Activated naive CD4-positive, alpha-beta T cell treated with anti-CD3 and anti-CD28 coated beads, Interleukin-2, amount 10 ng/mL, durations not matched to agents 7 days and 5 days (primary cell): Measurements from ENCODE around the gene DCAF15.
A peak's percentile ranks its signal among the peaks of the same experiment; 100 is the strongest.

Experiments used
- CTCF ChIA-PET: fragments of 350-600 bp; sonication (Branson Sonifier 250); formaldehyde crosslinking; loops from one replicate; lab custom pipeline; 2021; ENCODE audit warnings: antibody characterized with exemption; lab: Charles Lee
- DNase-seq: peaks from one replicate; pipeline ENCODE4 v3.0.0-alpha.2; 2020
- H3K27ac Mint-ChIP-seq: one replicate; pipeline ENCODE4 v1.8.0; 2021; ENCODE audit warnings: mild to moderate bottlenecking, moderate library complexity, mixed read lengths
- H3K27me3 Mint-ChIP-seq: one replicate; pipeline ENCODE4 v1.8.0; 2021; ENCODE audit warnings: mild to moderate bottlenecking, mixed read lengths
- H3K36me3 Mint-ChIP-seq: one replicate; pipeline ENCODE4 v1.8.0; 2021; ENCODE audit warnings: mixed read lengths
- H3K4me1 Mint-ChIP-seq: one replicate; pipeline ENCODE4 v1.8.0; 2021; ENCODE audit warnings: mixed read lengths
- H3K4me3 Mint-ChIP-seq: one replicate; pipeline ENCODE4 v1.8.0; 2021; ENCODE audit warnings: mild to moderate bottlenecking, moderate library complexity, mixed read lengths
- H3K9me3 Mint-ChIP-seq: one replicate; pipeline ENCODE4 v1.8.0; 2021; ENCODE audit warnings: mixed read lengths

DCAF15 gene

DNA sequence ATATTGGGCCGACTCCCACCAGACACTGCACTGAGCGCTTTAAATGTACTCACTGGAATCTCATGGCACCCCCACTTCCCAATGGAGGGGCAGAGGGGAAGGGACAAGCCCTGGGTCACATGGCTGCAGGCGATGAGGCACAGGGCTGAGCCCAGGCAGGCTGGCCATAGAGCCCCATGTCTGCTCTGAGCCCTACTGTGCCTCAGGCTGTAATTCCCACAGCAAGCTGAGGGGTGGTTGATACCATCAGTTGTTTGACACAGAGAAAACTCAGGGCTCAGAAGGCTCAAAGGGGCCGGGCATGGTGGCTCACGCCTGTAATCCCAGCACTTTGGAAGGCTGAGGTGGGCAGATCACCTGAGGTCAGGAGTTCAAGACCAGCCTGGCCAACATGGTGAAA lies 28.7 kb downstream of the DCAF15 start:
- CTCF ChIA-PET, result interaction anchor here (1.3 to 1.8 kb wide), 2 partner anchors 24 to 28 kb away, joined by 5 read pairs; no protein-coding TSS in a partner anchor
- peak overlapping the region; percentile 87 for H3K27ac Mint-ChIP-seq

DNA sequence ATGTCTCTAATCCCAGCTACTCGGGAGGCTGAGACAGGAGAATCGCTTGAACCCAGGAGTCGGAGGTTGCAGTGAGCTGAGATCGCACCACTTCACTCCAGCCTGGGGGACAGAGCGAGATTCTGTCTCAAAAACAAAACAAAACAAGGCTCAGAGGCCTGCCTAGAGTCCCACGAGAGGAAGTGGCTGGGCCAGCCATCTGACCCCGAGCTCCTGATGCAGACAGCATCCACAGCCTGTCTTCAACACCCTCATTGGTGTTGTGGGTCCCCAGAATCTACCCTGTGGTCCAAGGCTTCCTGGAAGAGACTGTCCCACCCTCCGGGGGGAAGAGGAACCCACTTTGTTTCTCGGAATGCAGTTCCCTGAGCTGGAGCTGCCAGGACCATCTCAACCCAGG lies 29.2 kb downstream of the DCAF15 start:
- no peaks in the 10 kb centered on the region for H3K9me3 Mint-ChIP-seq
- H3K36me3 Mint-ChIP-seq, result peaks cover 13% of the 10 kb centered on the region
- H3K27ac Mint-ChIP-seq, result peak overlapping the region; percentile 87
- peaks cover 67% of the 10 kb centered on the region for H3K4me1 Mint-ChIP-seq
- CTCF ChIA-PET, result interaction anchor here (1.3 to 1.8 kb wide), 2 partner anchors 25 to 28 kb away, joined by 5 read pairs; no protein-coding TSS in a partner anchor
- no peak overlapping the region for H3K4me3 Mint-ChIP-seq
- H3K27me3 Mint-ChIP-seq, result peaks cover 4% of the 10 kb centered on the region
- DNase-seq, result no peak

More for the DNA sequence above, 28.7 kb downstream of the DCAF15 start:
- Mint-ChIP-seq H3K4me3 (no peak overlapping the region), H3K9me3 (no peaks in the 10 kb centered on the region), H3K36me3 (peaks cover 14% of the 10 kb centered on the region), H3K4me1 (peaks cover 63% of the 10 kb centered on the region), H3K27me3 (peaks cover 4% of the 10 kb centered on the region)
- DNase-seq, result no peak

- Mint-ChIP-seq H3K27me3 (peaks cover 4% of the 10 kb centered on the region), H3K4me3 (no peak overlapping the region), H3K36me3 (peaks cover 12% of the 10 kb centered on the region), H3K27ac (peak overlapping the region; percentile 49), H3K4me1 (peaks cover 73% of the 10 kb centered on the region), H3K9me3 (no peaks in the 10 kb centered on the region)
- no peak for DNase-seq
- CTCF ChIA-PET, result interaction anchor here (1.8 kb wide), 1 partner anchor 25 kb away, joined by 5 read pairs; no protein-coding TSS in a partner anchor
Measured at GRCh38 chr19:13981988-13982501, 29.7 kb downstream of the DCAF15 start.

GRCh38 chr19:13982773-13983172 lies 30.5 kb downstream of the DCAF15 start:
- peaks cover 4% of the 10 kb centered on the region for H3K27me3 Mint-ChIP-seq
- H3K4me1 Mint-ChIP-seq, result peaks cover 80% of the 10 kb centered on the region
- no peaks in the 10 kb centered on the region for H3K9me3 Mint-ChIP-seq
- H3K36me3 Mint-ChIP-seq, result peaks cover 12% of the 10 kb centered on the region
- CTCF ChIA-PET, result no interaction called here
- H3K4me3 Mint-ChIP-seq, result no peak overlapping the region
- H3K27ac Mint-ChIP-seq, result no peak overlapping the region
- no peak for DNase-seq

- peaks cover 79% of the 10 kb centered on the region for H3K4me1 Mint-ChIP-seq
- CTCF ChIA-PET, result interaction anchor here (1.0 kb wide), 1 partner anchor 75 kb away, joined by 3 read pairs; no protein-coding TSS in a partner anchor
- no peaks in the 10 kb centered on the region for H3K9me3 Mint-ChIP-seq
- peak overlapping the region; percentile 7 for H3K27ac Mint-ChIP-seq
- no peak overlapping the region for H3K4me3 Mint-ChIP-seq
- H3K27me3 Mint-ChIP-seq, result peaks cover 4% of the 10 kb centered on the region
- DNase-seq, result peak; percentile 48
- peaks cover 13% of the 10 kb centered on the region for H3K36me3 Mint-ChIP-seq
Measured at GRCh38 chr19:13983213-13983889, 31.0 kb downstream of the DCAF15 start.

GRCh38 chr19:13984186-13984585 lies 31.9 kb downstream of the DCAF15 start:
- Mint-ChIP-seq H3K4me3 (no peak overlapping the region), H3K27ac (no peak overlapping the region)

GRCh38 chr19:13984875-13985741 lies 32.8 kb downstream of the DCAF15 start:
- Mint-ChIP-seq H3K27ac (peak overlapping the region; percentile 98), H3K4me1 (peaks cover 89% of the 10 kb centered on the region), H3K9me3 (no peaks in the 10 kb centered on the region)

More at GRCh38 chr19:13984186-13984585, 31.9 kb downstream of the DCAF15 start:
- H3K36me3 Mint-ChIP-seq, result peaks cover 19% of the 10 kb centered on the region
- no peaks in the 10 kb centered on the region for H3K9me3 Mint-ChIP-seq
- H3K27me3 Mint-ChIP-seq, result peaks cover 4% of the 10 kb centered on the region
- DNase-seq, result no peak
- CTCF ChIA-PET, result interaction anchor here (1.0 to 1.8 kb wide), 3 partner anchors 13 to 82 kb away, joined by 3 read pairs; no protein-coding TSS in a partner anchor
- peaks cover 88% of the 10 kb centered on the region for H3K4me1 Mint-ChIP-seq

DNA sequence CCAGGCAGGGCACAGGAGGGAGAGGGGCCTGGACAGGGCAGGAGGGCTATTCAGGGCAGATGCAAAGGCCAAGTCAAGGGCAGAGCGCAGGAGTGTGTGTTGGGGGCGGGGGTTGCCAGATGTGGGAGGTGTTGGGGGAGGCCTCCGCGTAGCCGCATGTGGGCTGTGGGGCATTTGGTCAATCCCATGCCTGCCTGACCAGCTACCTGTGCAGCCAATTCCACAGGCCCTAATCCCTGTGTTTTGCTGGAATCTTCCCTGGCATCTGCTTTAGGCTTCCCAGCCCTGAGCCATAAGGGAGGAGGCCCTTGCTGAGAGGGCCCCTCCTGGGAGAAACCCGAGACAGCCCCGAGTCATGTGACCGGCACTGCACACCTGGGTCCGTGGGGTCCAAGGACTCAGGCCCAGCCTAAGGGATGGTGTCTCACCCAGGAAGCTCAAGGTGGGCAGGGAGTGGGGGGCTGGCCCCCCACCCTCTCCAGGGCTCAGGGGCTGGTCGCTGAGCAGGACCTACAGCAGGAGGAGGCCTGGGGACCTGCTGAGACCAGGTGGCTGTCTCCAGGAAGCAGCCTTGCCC lies 33.5 kb downstream of the DCAF15 start:
- Mint-ChIP-seq H3K27me3 (no peaks in the 10 kb centered on the region), H3K27ac (peak overlapping the region; percentile 98), H3K9me3 (no peaks in the 10 kb centered on the region), H3K36me3 (peaks cover 25% of the 10 kb centered on the region), H3K4me1 (peaks cover 91% of the 10 kb centered on the region), H3K4me3 (peak overlapping the region; percentile 27)
- DNase-seq, result no peak
- CTCF ChIA-PET, result interaction anchor here (0.8 to 1.8 kb wide), 4 partner anchors 14 to 84 kb away, joined by 3 read pairs; no protein-coding TSS in a partner anchor

More at GRCh38 chr19:13984875-13985741, 32.8 kb downstream of the DCAF15 start:
- no peak for DNase-seq
- CTCF ChIA-PET, result interaction anchor here (0.6 to 1.8 kb wide), 5 partner anchors 14 to 83 kb away, joined by 3 read pairs; no protein-coding TSS in a partner anchor
- H3K27me3 Mint-ChIP-seq, result no peaks in the 10 kb centered on the region
- peak overlapping the region; percentile 27 for H3K4me3 Mint-ChIP-seq
- peaks cover 22% of the 10 kb centered on the region for H3K36me3 Mint-ChIP-seq

DNA sequence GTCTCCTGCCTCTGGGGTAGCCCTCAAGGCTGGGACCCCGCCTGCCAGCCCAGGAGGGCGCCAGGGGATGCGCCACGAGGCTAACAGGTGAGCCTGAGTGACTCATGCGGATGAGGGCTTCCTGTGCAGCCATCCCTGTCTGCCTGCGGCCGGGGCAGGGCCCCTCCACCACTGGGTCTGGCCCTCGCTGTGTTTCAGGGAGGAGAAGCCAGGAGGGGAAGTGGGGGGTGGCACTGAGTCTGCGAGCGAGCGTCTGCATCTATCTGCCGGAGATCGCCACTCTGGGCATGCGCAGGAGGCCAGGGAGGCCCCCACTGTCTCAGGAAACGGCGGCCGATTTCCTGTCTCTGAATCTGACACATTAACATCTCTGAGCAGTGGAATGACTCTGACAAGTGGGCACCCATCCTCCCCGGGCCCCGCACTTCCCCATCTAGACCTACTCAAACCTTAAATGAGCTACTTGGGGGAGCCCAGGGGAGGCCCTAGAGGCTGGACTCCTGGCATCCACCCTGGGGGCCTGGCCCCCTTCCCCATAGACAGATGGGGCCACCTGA lies 34.1 kb downstream of the DCAF15 start:
- H3K27me3 Mint-ChIP-seq, result no peaks in the 10 kb centered on the region
- H3K9me3 Mint-ChIP-seq, result no peaks in the 10 kb centered on the region
- peak overlapping the region; percentile 60 for H3K4me3 Mint-ChIP-seq
- peaks cover 88% of the 10 kb centered on the region for H3K4me1 Mint-ChIP-seq
- peak; percentile 99 for DNase-seq
- peaks cover 31% of the 10 kb centered on the region for H3K36me3 Mint-ChIP-seq
- CTCF ChIA-PET, result no interaction called here
- peak overlapping the region; percentile 98 for H3K27ac Mint-ChIP-seq

GRCh38 chr19:13987101-13987890 lies 35.0 kb downstream of the DCAF15 start:
- Mint-ChIP-seq H3K27me3 (no peaks in the 10 kb centered on the region), H3K9me3 (no peaks in the 10 kb centered on the region), H3K36me3 (peaks cover 32% of the 10 kb centered on the region), H3K4me1 (peaks cover 79% of the 10 kb centered on the region), H3K4me3 (peak overlapping the region; percentile 60), H3K27ac (peak overlapping the region; percentile 98)
- DNase-seq, result no peak
- CTCF ChIA-PET, result no interaction called here

GRCh38 chr19:13989487-13989886 lies 37.2 kb downstream of the DCAF15 start:
- no peak overlapping the region for H3K4me3 Mint-ChIP-seq
- H3K36me3 Mint-ChIP-seq, result peaks cover 33% of the 10 kb centered on the region
- no peaks in the 10 kb centered on the region for H3K9me3 Mint-ChIP-seq
- CTCF ChIA-PET, result interaction anchor here (0.5 to 1.4 kb wide), 3 partner anchors 10 to 147 kb away, joined by 3 to 4 read pairs (median 3); partner anchors contain the start of gene ASF1B
- peak overlapping the region; percentile 98 for H3K27ac Mint-ChIP-seq
- H3K27me3 Mint-ChIP-seq, result no peaks in the 10 kb centered on the region
- DNase-seq, result no peak
- H3K4me1 Mint-ChIP-seq, result peaks cover 60% of the 10 kb centered on the region

DNA sequence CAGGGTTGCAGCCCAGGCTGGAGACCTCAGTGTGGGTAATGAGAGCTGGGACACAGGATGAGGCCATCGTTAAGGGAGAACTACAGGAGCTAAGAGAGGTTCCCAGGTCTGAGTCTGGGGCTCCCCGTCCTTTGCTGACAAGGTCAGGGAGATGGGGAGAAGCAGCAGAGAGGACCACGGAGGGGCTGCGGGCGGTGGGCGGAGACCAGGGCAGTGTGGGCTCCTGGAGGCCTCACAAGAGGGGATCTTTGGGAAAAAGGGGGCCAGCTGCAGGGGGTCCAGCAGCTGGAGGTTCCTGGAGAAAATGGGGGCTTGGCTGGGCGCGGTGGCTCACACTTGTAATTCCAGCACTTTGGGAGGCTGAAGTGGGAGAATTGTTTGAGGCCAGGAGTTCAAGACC lies 37.8 kb downstream of the DCAF15 start:
- Mint-ChIP-seq H3K9me3 (no peaks in the 10 kb centered on the region), H3K27ac (peak overlapping the region; percentile 45), H3K4me3 (no peak overlapping the region), H3K27me3 (no peaks in the 10 kb centered on the region), H3K4me1 (peaks cover 54% of the 10 kb centered on the region), H3K36me3 (peaks cover 35% of the 10 kb centered on the region)
- no peak for DNase-seq
- CTCF ChIA-PET, result interaction anchor here (0.5 kb wide), 1 partner anchor 146 kb away, joined by 3 read pairs; the partner anchor contains the start of gene ASF1B
